GM23338 (cell line): Measurements from ENCODE around the gene TNFRSF8. TPM values are rescaled to one million over a fixed set of nuclear protein-coding genes. Genes with fewer than 3 reads are reported as not detected.

ENCODE experiments used
- ATAC-seq: fragments of 200-7000 bp; cut with Tn5 transposase; 3 replicates; pipeline ENCODE4 v1.9.1; 2020
- DNase-seq: peaks from one replicate; pipeline ENCODE4 v3.0.0-alpha.2; 2015; ENCODE audit warnings: low spot score
- H2AFZ ChIP-seq: fragments of 200-600 bp; sonication (generic); 2 replicates; pipeline ENCODE4 v1.8.0; 2016; ENCODE audit warnings: antibody characterized with exemption, mild to moderate bottlenecking, moderate library complexity
- H3F3A ChIP-seq: fragments of 200-600 bp; sonication (generic); replicated peaks from 2 replicates; pipeline ENCODE4 v1.8.0; 2017; ENCODE audit warnings: antibody characterized with exemption, mixed run types, low read depth
- H3K27ac ChIP-seq: fragments of 200-600 bp; sonication (generic); 2 replicates; pipeline ENCODE4 v1.6.1; 2016; ENCODE audit warnings: low read depth
- H3K27me3 ChIP-seq: fragments of 200-600 bp; sonication (generic); 2 replicates; pipeline ENCODE4 v1.8.0; 2016; ENCODE audit warnings: mild to moderate bottlenecking, mixed run types, moderate library complexity; ENCODE audit not compliant: insufficient read depth
- H3K36me3 ChIP-seq: fragments of 200-600 bp; sonication (generic); 2 replicates; pipeline ENCODE4 v1.8.0; 2016; ENCODE audit warnings: mild to moderate bottlenecking; ENCODE audit not compliant: insufficient read depth
- H3K4me1 ChIP-seq: fragments of 200-600 bp; sonication (generic); 2 replicates; pipeline ENCODE4 v1.8.0; 2016; ENCODE audit warnings: mild to moderate bottlenecking, moderate library complexity; ENCODE audit not compliant: insufficient read depth
- H3K4me2 ChIP-seq: fragments of 200-600 bp; sonication (generic); 2 replicates; pipeline ENCODE4 v1.7.1; 2017; ENCODE audit warnings: mixed run types
- H3K4me3 ChIP-seq: fragments of 200-600 bp; sonication (generic); 2 replicates; pipeline ENCODE4 v1.6.1; 2016; ENCODE audit warnings: mixed run types
- H3K79me2 ChIP-seq: fragments of 200-600 bp; sonication (generic); replicated peaks from 2 replicates; pipeline ENCODE4 v1.8.0; 2017; ENCODE audit warnings: mild to moderate bottlenecking; ENCODE audit not compliant: insufficient read depth
- H3K9me2 ChIP-seq: fragments of 200-600 bp; sonication (generic); 2 replicates; pipeline ENCODE4 v1.8.0; 2017; ENCODE audit not compliant: insufficient read depth
- H4K20me1 ChIP-seq: fragments of 200-600 bp; sonication (generic); replicated peaks from 2 replicates; pipeline ENCODE4 v1.8.0; 2017; ENCODE audit warnings: mild to moderate bottlenecking; ENCODE audit not compliant: insufficient read depth
- H3K27ac Mint-ChIP-seq: 2 replicates; pipeline ENCODE4 v1.8.0; 2020; ENCODE audit warnings: inconsistent platforms, mild to moderate bottlenecking, moderate library complexity, mixed read lengths
- H3K27me3 Mint-ChIP-seq: 3 replicates; pipeline ENCODE4 v1.8.0; 2022; ENCODE audit warnings: low read depth, mild to moderate bottlenecking, moderate library complexity, mixed read lengths, inconsistent platforms; ENCODE audit not compliant: insufficient read depth, poor library complexity
- H3K36me3 Mint-ChIP-seq: 3 replicates; pipeline ENCODE4 v1.8.0; 2021; ENCODE audit warnings: low read depth, mild to moderate bottlenecking, inconsistent platforms, moderate library complexity, mixed read lengths
- H3K4me1 Mint-ChIP-seq: 3 replicates; pipeline ENCODE4 v1.8.0; 2020; ENCODE audit warnings: mild to moderate bottlenecking, inconsistent platforms, mixed read lengths
- H3K4me3 Mint-ChIP-seq: 3 replicates; pipeline ENCODE4 v1.8.0; 2021; ENCODE audit warnings: moderate library complexity, mild to moderate bottlenecking, inconsistent platforms, mixed read lengths
- H3K9me3 Mint-ChIP-seq: 3 replicates; pipeline ENCODE4 v1.8.0; 2020; ENCODE audit warnings: moderate library complexity, mild to moderate bottlenecking, inconsistent platforms, mixed read lengths
- CREB1 ChIP-seq: fragments of 250-450 bp; sonication (Bioruptor Pico); IDR thresholded peaks from 2 replicates; pipeline ENCODE4 v1.5.0; 2020; ENCODE audit warnings: low read depth, mild to moderate bottlenecking, moderate library complexity
- CTCF ChIP-seq, 2 experiments: fragments of 200-600 bp in 1 of 2; sonication (generic) in 1 of 2; conservative IDR thresholded peaks; 2 replicates each; pipeline versions ENCODE4 v1.5.1 to v1.6.1; 2016 to 2017; ENCODE audit warnings: antibody characterized with exemption in 2 of 2, low read depth in 2 of 2, mild to moderate bottlenecking in 2 of 2, moderate library complexity in 1 of 2
- ETS1 ChIP-seq: IDR thresholded peaks from 2 replicates; pipeline ENCODE4 v1.6.1; 2016; ENCODE audit warnings: antibody characterized with exemption
- EZH2 ChIP-seq: fragments of 200-600 bp; sonication (generic); IDR thresholded peaks from one replicate; pipeline ENCODE4 v1.8.0; 2017; ENCODE audit warnings: antibody characterized with exemption, mild to moderate bottlenecking, low read depth; ENCODE audit not compliant: unreplicated experiment
- EZH2phosphoT487 ChIP-seq: fragments of 200-600 bp; sonication (generic); IDR thresholded peaks from one replicate; pipeline ENCODE4 v1.8.1; 2018; ENCODE audit warnings: antibody characterized with exemption; ENCODE audit not compliant: unreplicated experiment
- NANOG ChIP-seq: IDR thresholded peaks from 2 replicates; pipeline ENCODE4 v1.6.1; 2016; ENCODE audit warnings: antibody characterized with exemption, borderline replicate concordance
- POLR2AphosphoS5 ChIP-seq: IDR thresholded peaks from 2 replicates; pipeline ENCODE4 v1.6.1; 2016; ENCODE audit warnings: antibody characterized with exemption, low read depth
- REST ChIP-seq: IDR thresholded peaks from one replicate; pipeline ENCODE4 v1.6.1; 2018; ENCODE audit warnings: antibody characterized with exemption; ENCODE audit not compliant: unreplicated experiment
- STAT1 ChIP-seq: IDR thresholded peaks from one replicate; pipeline ENCODE4 v1.6.1; 2016; ENCODE audit warnings: antibody characterized with exemption; ENCODE audit not compliant: unreplicated experiment
- ZNF331 ChIP-seq: fragments of 250-450 bp; sonication (Bioruptor Pico); IDR thresholded peaks from 2 replicates; pipeline ENCODE4 v1.5.0; 2020; ENCODE audit warnings: low read depth, mild to moderate bottlenecking, moderate library complexity
- ZNF462 ChIP-seq: fragments of 250-450 bp; sonication (Bioruptor Pico); IDR thresholded peaks from 2 replicates; pipeline ENCODE4 v1.5.0; 2020; ENCODE audit warnings: mild to moderate bottlenecking, moderate library complexity
- polyA plus RNA-seq: library from polyadenylated mRNA; unstranded; fragments of >200 nt; fragmentation: Nextera tagmentation; extraction: Ambion mirVana; gene quantifications from 2 replicates; pipeline ENCODE4 v1.2.1, GENCODE V29; 2016
- total RNA-seq: library from RNA; depleted of rRNA; stranded (reverse); fragments of >200 nt; shearing (Covaris generic); gene quantifications from 2 replicates; pipeline ENCODE4 v1.2.3, GENCODE V29; 2014

The TNFRSF8 gene
- total and polyA plus RNA-seq, 2 experiments from 2014 or later: 11.7 to 28.2 TPM

GRCh38 chr1:12148160-12148957, 85.3 kb downstream of the TNFRSF8 start:
- H3K4me2 ChIP-seq: no peak overlapping the region
- H3K79me2 ChIP-seq: no peaks in the 10 kb centered on the region
- ATAC-seq (no peak), DNase-seq (no peak)
- no peaks in the 10 kb centered on the region for H3K4me1 ChIP-seq
- no peaks in the 10 kb centered on the region; the same call in 1 of the 2 replicates for H3K36me3 ChIP-seq
- H3K36me3 Mint-ChIP-seq: no peaks in the 10 kb centered on the region
- H3K9me2 ChIP-seq: no peaks in the 10 kb centered on the region
- no peak overlapping the region for H3K27ac ChIP-seq
- H3K9me3 Mint-ChIP-seq: no peaks in the 10 kb centered on the region; the same call in 2 of the 3 replicates
- no peak overlapping the region for H3K27ac Mint-ChIP-seq
- H3K27me3 ChIP-seq: no peaks in the 10 kb centered on the region
- H3K4me1 Mint-ChIP-seq: peaks cover 8% of the 10 kb centered on the region; the same call in 2 of the 3 replicates
- H3F3A ChIP-seq: 0 out of 2 replicates have a peak, but pooled peaks cover 10% of the 10 kb centered on the region
- H3K4me3 Mint-ChIP-seq: no peak overlapping the region
- peaks cover 5% of the 10 kb centered on the region for H3K27me3 Mint-ChIP-seq
- no peak overlapping the region for H3K4me3 ChIP-seq
- no peak overlapping the region for H2AFZ ChIP-seq
- no peaks in the 10 kb centered on the region for H4K20me1 ChIP-seq
- TF ChIP-seq STAT1 (no peak), CTCF (conservative IDR thresholded peaks at IDR 0.05; ENCODE audit: low read depth in 2 of 2) (no peak), ZNF331 (CRISPR knock-in tag) (no peak), ETS1 (no peak), EZH2phosphoT487 (no peak), REST (no peak), POLR2AphosphoS5 (no peak), NANOG (no peak), EZH2 (no peak), CREB1 (CRISPR knock-in tag) (no peak), ZNF462 (CRISPR knock-in tag) (no peak)
